Thyroid gland (tissue), 4 donors: ENCODE measurements around the gene MIGA2.

Experiments used
- CTCF ChIP-seq, 6 experiments: fragments of 200-600 bp in 3 of 6; fragments of 450-650 bp in 3 of 6; sonication (generic) in 3 of 6; IDR thresholded peaks; one replicate each; pipeline ENCODE4 v1.5.1; 2016 to 2019; ENCODE audit warnings: antibody characterized with exemption in 6 of 6, mild to moderate bottlenecking in 2 of 6, inconsistent platforms in 1 of 6, moderate library complexity in 1 of 6
- POLR2A ChIP-seq, 2 donors: fragments of 450-650 bp; IDR thresholded peaks; one replicate each; pipeline ENCODE4 v1.6.1; 2017; ENCODE audit warnings: antibody characterized with exemption in 2 of 2, mild to moderate bottlenecking in 2 of 2, moderate library complexity in 1 of 2

GRCh38 chr9:129009584-129010141 is 26.8 kb upstream of the MIGA2 start:
- no peak for TF ChIP-seq CTCF (IDR thresholded peaks at IDR 0.05)
- no peak for TF ChIP-seq POLR2A (IDR thresholded peaks at IDR 0.05)
